Measurements from ENCODE around the gene ANKRD33B.
"Not testable (repeated sequence)": the region's sequence is repeated elsewhere in the genome, so short reads cannot be mapped to it uniquely, and the experiment has no call there.

The ANKRD33B gene

DNA sequence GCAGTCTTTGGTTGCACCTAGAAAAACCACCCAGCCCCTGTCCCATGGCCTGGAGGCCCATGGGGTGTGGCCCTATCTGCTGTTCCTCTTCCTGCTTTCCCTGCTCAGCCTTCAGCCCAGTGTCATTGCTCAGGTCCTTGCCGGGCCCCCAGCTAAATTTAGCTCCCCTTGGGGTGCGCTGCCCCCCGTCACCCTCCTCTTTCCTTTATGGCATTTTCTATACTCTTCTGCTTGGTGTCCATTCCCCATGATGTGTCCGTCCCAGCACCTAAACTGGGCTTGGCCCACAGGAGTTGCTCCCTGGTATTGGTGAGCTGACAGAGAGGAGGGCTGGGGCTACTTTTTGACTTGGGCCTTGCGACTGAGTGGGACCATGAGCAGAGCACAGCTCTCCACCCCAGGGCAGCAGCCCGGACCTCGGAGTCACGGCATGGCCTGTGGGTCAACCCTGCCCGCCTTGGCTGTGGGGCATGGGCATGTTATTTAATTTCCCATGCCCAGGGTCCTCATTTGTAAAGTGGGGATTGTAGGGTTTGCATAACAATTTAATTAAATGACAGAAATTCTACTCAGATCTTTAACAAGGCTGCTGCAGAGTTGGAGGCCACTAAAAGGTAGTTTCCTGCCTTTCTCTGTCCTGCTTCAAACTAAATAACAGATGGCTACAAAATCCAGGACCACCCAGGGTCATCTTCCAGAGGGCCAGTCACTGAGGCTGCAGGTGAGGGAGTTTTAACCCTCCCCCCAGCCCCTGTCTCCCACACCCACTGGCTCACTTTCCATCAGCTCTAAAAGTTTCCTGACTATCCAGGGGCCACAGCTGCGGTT lies 99.0 kb downstream of the ANKRD33B start:
- no peak for DNase-seq

DNA sequence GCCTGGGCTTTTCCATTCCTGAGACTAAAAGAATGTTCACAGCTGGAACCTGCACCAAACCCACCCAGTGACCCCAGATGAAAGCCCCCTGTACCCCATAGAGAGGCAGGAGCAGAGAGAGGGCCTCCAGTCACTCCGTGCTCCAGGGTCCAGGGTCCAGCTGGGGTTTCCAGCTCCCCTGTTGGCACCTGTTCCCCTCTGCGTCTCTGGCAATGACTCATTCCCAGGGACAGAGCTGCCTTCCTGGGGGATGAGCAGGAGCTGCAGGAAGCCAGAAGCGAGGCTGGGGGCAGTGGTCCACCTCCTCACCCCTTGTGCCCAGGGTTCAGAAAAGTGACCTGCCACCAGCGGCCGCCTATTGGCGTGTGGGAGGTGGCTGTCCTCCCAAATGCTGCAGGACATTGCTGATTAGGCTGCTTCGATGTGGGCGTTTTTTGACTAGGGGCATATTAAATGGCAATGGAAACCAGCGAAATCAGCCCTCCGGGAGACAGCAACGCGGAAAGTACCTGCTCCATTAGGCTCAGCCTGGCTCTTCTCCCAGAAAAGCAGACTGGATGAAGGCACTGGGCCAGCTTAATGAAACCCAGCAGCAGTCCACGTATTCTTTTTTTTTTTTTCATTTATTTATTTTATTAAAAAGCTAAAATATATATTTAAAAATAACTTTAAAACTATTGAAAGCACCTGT lies 99.8 kb downstream of the ANKRD33B start:
- no peak for DNase-seq

DNA sequence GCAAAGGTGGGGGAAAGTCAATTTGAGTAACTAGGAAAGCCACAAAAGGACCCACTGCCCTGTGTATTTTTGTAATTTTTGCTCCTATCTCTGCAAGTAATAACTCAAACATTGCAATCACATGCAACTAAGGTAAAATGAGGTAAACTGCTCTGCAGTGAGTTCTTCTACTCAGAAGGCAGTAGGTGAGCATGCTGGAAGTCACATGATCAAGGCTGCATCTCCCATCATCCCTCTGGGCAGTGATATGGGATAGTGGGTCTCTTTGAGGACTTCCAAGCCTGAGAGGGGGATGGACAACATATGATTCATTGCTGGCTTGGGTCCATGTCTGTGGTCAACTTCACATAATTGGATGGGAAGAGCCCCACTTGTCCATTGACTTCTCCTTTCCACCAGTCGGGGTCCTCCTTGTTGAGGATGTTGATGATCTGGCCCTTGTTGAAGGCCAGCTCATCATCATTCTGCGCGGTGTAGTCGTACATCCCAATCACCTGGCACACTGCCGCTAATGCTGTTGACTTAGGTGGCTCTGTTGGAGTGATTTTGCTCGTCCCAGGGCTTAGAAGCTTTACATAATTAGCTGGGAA lies 100.4 kb downstream of the ANKRD33B start:
- not testable (repeated sequence) for DNase-seq

DNA sequence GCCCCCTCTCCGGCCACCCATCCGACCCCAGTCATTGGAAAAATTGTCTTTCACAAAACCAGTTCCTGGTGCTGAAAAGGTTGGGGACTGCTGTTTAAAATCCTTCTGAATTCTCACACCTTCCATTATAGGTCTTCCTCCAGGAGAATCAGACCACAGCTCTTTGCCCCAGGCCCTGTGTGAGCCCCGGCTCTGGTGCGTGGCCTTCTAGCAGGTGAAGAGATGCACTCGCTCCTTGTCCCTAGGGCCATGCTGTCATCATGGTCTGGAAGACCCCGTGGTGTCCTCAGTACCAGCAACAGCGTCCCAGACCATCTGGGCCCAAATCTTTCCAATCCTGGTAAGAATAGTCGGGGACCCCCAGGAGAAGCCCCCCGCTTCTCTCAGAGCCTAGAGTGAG lies 101.9 kb downstream of the ANKRD33B start:
- DNase-seq: no peak

DNA sequence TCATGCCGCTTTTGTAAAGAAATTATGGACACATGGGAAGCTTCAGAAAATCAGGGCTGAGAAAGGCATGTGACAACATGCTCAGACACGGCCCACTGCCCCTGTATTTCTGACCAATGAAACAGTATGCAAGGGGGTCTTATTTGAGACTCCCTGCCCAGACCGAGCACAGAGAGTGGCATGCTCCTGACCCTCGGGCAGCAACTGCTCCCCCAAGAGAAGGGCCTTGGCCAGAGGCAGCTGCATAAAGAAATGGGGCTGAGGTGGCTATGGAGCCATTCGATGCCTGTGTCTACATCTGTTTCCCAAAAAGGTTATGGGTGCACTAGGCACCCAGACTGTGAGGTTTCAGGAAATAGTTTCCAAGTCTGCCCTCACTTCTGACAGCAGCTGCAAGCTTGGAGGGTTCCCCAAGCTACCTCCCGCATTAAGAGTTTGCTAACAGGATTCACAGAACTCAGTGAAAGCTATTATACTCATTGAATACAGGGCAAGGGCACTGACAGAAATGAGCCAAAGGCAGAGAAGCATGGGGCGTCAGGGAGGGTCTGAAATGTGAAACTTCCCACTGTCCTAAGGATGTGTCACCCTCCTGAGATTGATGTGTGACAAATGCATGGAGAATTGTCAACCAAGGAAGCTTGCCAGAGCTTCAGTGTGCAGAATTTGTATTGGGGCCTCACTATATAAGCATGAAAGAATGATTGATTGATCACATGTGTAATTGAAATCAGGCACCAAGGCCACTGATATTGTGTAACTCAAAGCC lies 102.8 kb downstream of the ANKRD33B start:
- no peak for DNase-seq

DNA sequence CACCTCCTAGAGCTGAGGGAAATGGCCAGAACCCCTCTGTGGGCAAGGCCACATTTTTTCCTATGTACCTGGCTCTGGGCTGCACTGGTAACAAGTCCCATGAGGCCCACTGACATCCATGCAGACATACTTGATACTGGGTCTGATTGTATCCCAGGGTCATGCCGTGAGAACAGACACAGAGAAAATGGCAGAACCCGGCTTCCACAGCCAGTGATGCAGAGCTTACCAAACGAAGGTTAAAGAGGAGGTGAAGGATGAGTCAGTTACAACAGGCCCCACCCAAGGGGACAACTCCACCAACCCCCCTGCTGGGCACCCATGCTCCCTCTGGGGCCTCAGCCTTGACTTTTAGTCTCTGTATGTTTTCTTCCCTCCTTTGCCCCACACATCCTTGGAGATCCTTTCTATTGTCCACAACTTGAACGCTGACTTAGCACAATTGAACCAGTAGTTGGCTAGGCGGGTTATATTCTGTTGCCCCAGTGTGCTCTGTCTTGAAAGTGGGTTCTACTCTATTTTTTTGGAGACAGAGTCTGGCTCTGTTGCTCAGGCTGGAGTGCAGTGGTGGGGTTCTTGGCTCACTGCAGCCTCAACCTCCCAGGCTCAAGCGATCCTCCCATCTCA lies 103.7 kb downstream of the ANKRD33B start:
- no peak for DNase-seq

DNA sequence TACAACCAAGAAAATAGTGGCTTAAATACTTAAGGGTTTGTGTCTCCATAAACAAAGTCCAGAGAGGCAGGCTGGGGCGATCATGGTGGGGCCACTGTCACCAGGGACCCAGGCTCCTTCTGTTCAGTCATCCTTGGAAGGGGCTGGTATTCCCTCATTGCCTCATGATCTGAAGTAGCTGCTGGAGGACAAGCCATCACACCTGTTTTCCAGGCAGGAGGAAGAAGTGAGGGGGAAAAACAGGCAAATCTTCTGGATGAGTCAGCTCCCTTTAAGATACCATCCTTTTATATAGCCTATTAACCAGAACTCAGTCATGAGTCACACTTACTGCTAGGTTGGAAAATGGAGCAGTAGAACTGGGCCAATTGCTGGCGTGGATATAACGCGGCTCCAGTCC lies 104.8 kb downstream of the ANKRD33B start:
- DNase-seq: no peak

DNA sequence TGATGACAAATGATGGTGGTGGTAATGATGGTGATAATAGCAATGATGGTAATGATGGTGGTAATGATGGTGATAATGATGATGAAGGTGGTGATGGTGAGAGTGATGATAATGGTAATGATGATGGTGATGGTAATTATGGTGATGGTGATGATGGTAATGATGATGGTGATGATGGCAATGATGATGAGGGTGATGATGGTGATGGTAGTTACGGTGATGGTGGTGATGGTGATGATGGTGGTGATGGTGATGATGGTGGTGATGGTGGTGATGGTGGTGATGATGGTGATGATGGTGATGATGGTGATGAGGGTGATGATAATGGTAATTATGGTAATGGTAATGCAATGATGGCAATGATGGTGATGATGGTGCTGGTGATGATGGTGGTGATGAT lies 106.1 kb downstream of the ANKRD33B start:
- DNase-seq: no peak

DNA sequence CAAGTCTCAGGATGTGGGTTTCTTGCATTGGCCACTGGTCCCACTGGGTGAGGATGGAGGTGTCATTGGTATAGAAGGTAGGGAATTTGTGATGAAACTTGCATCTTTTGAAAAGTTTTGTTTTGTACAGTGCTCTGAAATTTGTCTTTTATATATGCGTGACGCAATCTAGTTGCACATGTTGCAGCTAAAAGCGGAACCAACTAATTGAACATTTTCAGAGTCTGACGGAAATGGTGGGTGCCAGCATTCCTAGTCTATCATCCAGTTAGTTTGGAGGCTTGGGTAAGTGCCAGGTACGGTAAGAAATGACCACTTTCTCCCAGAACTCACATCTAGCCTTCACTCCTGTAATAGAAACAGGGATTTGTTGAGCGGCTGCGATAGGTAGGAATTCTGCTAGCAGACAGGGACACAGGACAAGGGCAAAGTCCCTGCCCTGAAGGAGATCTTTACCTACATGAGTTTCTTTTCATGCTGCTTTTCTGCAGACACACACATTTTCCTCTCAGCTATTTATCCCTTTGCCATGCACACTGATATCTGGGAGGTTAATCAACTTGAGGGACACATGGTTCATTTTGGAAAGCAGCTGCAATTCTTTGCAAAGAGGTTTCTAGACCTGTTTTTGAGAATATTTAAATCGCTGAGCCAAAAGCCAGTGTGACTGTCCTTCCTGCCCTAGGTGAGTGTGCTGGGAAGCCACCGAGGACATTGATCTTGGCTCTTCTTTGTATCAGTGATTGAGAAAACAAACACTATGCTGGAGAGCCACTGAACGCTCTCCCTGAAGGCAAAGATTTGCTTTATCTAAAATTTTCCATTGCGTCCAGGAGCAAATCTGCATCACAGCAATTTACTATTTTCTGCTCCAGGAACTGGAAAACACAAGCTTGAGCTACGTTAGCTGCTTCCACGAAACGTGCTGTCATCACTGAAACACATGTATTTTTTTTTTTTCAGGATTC lies 107.5 kb downstream of the ANKRD33B start:
- no peak for DNase-seq

DNA sequence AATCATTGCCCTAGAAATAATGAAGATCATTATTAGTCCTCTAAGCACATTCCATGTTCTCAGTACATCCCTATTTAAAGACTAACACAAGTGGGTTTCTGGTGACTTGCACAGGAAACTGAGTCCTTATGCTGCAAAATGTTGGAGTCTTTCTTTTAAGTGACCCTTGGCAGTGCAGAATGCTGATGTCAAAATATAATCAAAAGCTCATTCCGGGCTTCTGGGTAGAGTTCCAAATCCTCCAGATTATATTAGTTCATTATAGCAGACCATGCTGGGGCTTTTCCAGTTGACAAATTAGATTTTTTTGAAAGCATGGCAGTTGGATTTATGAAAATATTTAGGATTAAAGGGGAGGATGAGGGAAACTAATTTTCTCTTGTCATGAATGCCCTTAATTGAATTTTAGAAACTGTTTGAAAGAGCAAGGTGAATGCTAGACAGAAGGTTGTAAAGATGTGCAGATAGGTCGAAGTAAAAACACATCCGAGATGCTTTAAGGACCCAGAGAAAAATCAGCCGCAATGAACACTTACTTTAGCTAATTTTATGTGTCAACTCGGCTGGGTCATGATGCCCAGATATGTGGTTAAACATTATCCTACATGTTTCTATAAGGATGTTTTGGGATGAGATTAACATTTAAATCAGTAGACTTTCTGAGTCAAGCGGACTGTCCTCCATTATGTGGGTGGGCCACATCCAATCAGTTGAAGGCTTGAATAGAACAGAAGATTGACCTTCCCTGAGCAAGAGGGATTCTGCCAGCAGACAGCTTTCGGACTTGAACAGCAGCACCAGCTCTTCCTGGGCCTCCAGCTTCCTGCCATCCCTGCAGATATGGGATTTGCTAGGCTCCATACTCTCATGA lies 108.5 kb downstream of the ANKRD33B start:
- no peak for DNase-seq

DNA sequence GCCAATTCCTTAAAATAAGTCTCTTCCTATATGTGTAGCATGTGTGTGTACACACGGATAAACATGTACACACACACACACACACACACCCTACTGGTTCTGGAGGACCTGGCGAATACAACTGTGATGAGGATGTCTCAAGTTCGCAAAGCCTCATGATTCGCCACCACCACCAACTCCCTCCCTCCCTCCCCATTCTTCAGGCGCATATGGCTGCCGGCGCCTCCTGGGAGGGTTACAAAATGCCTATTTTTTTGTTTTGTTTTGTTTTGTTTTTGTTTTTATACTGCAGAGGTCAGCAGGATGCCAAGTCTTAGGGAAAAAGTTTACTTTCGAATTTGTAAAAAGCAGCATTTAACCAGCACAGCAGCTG lies 109.1 kb downstream of the ANKRD33B start:
- no peak for DNase-seq

DNA sequence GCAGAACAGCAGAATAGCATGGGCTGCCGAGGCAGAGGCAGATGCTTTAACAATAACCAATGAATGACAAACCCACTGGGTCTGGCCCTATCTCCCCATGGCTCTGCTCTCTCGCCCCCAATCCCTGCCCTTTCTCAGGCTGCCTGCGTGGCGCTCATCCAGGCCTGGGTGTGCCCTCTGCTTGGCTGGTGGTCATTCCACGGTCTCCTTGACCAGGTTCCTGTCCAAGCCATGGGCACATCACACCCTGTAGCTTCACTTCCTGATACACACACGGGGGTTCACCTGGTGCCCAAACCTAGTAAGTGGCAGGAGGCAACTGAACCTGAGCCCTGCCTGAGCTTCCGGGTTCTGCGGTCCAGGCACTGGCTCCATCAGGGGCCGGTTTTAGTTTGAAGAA lies 109.5 kb downstream of the ANKRD33B start:
- no peak for DNase-seq

DNA sequence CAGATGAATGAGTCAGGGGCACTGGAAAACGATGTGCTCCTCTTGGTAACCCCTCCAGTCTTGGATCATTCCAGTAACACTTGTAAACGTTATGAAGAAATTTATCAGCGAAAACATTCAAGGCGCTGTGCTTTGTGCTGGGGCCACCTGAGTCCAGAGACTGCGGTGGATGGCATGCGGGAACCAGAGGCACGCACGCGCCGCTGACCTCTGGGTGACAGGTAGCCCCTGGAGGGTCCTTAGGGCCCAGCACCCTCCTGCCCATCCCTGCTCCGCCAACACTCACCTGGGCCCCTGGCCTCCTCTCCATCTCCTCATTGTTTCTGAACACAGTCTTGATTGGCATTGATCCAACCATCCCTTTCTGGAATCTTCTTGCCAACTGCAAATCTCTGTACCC lies 110.2 kb downstream of the ANKRD33B start:
- no peak for DNase-seq

DNA sequence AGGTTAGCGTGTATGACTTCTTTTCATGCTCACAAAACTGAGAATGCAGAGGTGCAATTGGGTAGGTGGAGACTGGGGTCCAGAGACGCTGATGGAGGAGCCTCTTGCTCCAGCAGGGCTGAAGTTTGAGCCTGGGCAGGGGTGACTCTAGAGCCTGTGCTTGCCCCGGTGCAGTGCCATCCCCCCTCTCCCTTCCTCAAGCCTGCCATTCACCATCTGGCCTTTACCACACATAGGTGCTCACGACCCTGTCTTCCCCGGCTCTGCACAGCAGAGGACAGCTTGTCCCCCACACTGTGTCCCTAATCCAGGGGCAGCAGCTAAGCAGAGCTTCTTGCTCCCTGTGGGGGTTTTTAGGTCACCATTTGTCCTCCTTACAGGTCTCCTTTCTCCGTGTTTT lies 110.7 kb downstream of the ANKRD33B start:
- DNase-seq: no peak

DNA sequence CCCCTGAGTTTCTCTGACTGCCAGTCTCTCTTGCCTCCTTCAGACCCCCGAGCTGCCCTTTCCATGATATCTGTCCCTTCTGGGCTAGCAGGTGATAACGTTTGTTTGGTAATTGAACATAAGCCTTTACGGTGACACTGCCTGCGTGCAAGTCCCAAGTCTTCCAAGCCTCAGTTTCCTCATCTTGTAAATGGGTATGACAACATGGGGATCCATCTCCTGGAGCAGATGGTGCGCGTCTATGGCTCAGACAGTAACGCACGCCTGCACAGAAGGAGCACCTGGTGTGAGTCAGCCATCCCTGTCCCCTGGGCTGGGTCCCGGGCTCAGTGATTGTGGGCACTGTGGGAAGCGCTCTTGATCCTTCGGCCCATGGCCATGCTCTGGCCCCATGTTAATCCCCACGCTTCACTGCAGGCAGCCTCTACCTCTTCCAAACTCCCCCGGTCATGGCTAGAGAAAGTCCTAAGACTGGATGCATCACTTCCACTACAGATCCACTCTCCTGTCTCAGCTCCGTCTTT lies 111.4 kb downstream of the ANKRD33B start:
- DNase-seq: no peak

DNA sequence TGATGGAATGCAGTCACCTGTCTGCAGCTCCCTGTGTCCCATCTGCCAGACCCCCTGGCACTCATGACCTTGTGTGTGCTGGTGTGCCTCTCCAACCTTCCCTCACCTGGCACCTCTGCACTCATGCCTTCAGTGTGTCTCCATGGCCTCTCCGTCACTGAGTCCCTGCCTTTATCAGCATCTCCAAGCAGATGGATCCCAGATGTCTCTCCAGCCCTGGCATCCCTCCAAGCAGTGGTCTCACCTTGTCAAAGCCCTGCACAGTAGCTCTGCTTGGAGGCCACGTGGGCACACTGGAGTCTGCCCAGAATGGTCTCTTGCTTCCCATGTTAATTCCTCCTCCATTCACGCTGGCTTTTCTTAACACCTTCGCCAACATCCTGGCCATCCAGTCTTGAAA lies 112.4 kb downstream of the ANKRD33B start:
- DNase-seq: no peak

DNA sequence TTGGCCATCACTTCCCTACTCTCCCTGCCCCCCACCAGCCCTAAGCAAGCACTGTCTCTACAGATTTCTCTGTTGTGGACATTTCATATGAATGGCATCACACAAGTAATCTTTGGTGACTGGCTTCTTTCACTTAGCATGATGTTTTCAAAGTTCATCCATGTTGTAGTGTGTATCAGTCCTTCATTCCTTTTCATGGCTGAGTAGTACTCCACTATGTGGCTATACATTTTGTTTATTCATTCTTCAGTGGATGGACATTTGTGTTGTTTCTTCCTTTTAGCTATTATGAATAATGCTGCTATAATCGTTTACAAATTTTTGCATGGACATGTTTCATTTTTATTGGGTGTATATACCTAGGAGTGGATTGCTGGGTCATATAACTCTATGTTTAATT lies 113.1 kb downstream of the ANKRD33B start:
- no peak for DNase-seq

DNA sequence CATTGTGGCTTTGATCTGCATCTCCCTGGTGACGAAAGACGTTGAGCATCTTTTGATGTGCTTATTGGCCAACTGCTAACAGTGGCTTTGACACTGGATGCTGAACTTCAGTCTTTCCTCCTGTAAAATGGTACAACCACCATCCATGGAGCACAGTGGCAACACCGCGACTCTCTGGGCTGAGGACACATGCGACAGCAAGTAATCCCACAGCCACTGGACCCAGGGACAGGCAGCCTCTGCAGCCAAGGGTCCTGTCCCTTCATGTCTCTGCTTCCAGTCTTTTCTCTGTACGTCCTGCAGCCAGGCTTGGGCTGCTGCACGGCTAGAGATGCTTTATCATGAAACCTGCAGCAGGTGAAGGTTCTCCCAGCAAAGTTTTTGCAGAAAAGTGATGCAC lies 113.7 kb downstream of the ANKRD33B start:
- no peak for DNase-seq

DNA sequence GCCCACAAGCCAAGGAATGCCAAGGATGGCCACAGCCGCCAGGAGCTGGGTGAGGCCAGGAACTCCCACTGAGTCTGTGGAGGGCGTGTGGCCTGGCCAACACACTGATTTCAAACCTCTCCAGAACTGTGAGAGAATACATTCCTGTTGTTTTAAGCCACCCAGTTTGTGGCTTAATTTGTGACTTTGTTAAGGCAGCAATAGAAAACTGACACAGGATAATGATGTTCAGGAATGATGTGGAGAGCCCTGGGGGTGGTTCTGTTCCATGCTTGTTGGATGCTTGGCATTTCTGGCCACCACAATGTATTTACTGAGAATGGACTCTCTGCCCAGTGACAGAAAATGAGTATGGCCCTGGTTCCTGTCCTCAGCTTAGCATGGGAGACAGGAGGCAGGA lies 114.4 kb downstream of the ANKRD33B start:
- no peak for DNase-seq

DNA sequence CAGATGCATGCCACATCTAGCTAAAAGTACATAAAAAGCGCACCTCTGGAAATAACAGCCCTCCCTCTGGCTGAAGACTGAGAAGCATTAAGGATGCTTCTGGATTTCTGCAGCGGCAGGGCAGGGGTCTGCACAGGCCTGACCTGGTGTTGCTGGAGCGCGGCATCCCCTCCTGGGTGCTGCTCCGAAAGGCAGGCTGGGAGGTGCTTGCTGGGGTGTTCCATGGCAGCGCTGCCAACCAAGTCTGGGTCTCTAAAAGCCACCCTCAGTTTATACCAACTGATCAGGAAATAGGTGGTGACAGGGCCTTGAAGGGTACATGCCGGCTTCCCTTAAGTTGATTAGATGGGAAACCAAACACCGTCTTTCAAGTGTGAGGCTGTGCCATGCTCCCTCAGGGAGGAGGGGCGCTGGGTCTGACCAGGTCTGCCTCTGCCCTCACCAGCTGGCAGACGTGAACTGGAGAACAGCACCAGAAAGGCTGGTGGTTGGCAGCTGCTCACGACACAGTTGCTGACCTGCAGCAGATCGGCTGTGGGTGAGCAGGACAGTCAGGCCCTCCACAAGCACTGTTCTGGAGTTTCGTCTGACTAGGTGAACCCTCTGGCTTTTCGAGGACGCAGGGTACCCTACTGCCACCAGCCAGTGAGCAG lies 115.6 kb downstream of the ANKRD33B start:
- no peak for DNase-seq
